A673 (cell line): ENCODE results near the gene SOX6. TPM values are rescaled to one million over a fixed set of nuclear protein-coding genes. Genes with fewer than 3 reads are reported as not detected.
A peak's percentile ranks its signal among the peaks of the same experiment; 100 is the strongest.

Experiments
- BruUV-seq: library from RNA; stranded (reverse); fragments of 400-500 nt; replicated peaks from 2 replicates; lab custom pipeline; 2021; lab: Mats Ljungman, UMichigan
- CTCF ChIA-PET: fragments of 300-600 bp; sonication (Branson Sonifier 250); formaldehyde crosslinking; loops from one replicate; lab custom pipeline; 2022; ENCODE audit warnings: antibody characterized with exemption; lab: Charles Lee
- POLR2A ChIA-PET: fragments of 300-600 bp; sonication (Branson Sonifier 250); formaldehyde crosslinking; loops from one replicate; lab custom pipeline; 2022; ENCODE audit warnings: antibody characterized with exemption; ENCODE audit not compliant: low non-redundant PET; lab: Charles Lee
- DNase-seq: peaks from one replicate; pipeline ENCODE4 v3.0.0-alpha.2; 2015; ENCODE audit warnings: low spot score
- H3K27ac ChIP-seq: fragments of 200-600 bp; sonication (generic); 2 replicates; pipeline ENCODE4 v1.5.1; 2016; ENCODE audit warnings: mixed run types, low read depth, mild to moderate bottlenecking, mixed read lengths, antibody characterized with exemption, low read length; ENCODE audit not compliant: poor library complexity, severe bottlenecking
- H3K27me3 ChIP-seq: fragments of 200-600 bp; sonication (generic); replicated peaks from 2 replicates; pipeline ENCODE4 v1.6.1; 2017; ENCODE audit warnings: mixed run types, low read depth, mild to moderate bottlenecking, mixed read lengths, antibody characterized with exemption, low read length; ENCODE audit not compliant: insufficient read depth, poor library complexity
- H3K36me3 ChIP-seq: fragments of 200-600 bp; sonication (generic); 2 replicates; pipeline ENCODE4 v1.6.1; 2016; ENCODE audit warnings: mixed run types, mild to moderate bottlenecking, mixed read lengths, antibody characterized with exemption, low read length; ENCODE audit not compliant: insufficient read depth, poor library complexity, severe bottlenecking
- H3K4me1 ChIP-seq: fragments of 200-600 bp; sonication (generic); 2 replicates; pipeline ENCODE4 v1.6.1; 2017; ENCODE audit warnings: mixed run types, mild to moderate bottlenecking, mixed read lengths, antibody characterized with exemption, low read length; ENCODE audit not compliant: insufficient read depth, poor library complexity, severe bottlenecking
- H3K4me3 ChIP-seq: fragments of 200-600 bp; sonication (generic); 2 replicates; pipeline ENCODE4 v1.5.1; 2016; ENCODE audit warnings: low read depth, mixed run types, mild to moderate bottlenecking, mixed read lengths, low read length; ENCODE audit not compliant: poor library complexity, severe bottlenecking
- H3K9me3 ChIP-seq: fragments of 200-600 bp; sonication (generic); 2 replicates; pipeline ENCODE4 v1.6.1; 2016; ENCODE audit warnings: mixed run types, low read depth, mild to moderate bottlenecking, mixed read lengths, antibody characterized with exemption, low read length; ENCODE audit not compliant: poor library complexity, severe bottlenecking
- EZH2 ChIP-seq: fragments of 200-600 bp; sonication (generic); IDR thresholded peaks from 2 replicates; pipeline ENCODE4 v1.6.1; 2017; ENCODE audit warnings: borderline replicate concordance, low read depth, mild to moderate bottlenecking, mixed read lengths, antibody characterized with exemption, low read length; ENCODE audit not compliant: poor library complexity, severe bottlenecking
- intact Hi-C: fragments of 100-400 bp; cut with micrococcal nuclease; formaldehyde crosslinking; loops from one replicate; pipeline ENCODE4 v1.10.0; 2022; ENCODE audit not compliant: unreplicated experiment
- total RNA-seq: library from RNA; stranded (reverse); gene quantifications from 2 replicates; pipeline ENCODE4 v1.2.3, GENCODE V29; 2021
- TF ChIP-seq, protein P1 (sequence below): fragments of 300-800, 200-600 bp; sonication (generic); conservative IDR thresholded peaks from 2 replicates; pipeline ENCODE4 v1.5.1; 2017; ENCODE audit warnings: low read depth, mild to moderate bottlenecking, antibody characterized with exemption, low read length, moderate library complexity, mixed read lengths

The SOX6 gene
- total RNA-seq, 1 experiment from 2014 or later, result 27.5 TPM

- Histone ChIP-seq H3K4me3 (no peak overlapping the region), H3K27me3 (no peaks in the 10 kb centered on the region), H3K4me1 (peaks cover 71% of the 10 kb centered on the region), H3K27ac (peak overlapping the region; percentile 83), H3K9me3 (no peaks in the 10 kb centered on the region), H3K36me3 (no peaks in the 10 kb centered on the region)
- POLR2A ChIA-PET, result interaction anchor here (0.7 kb wide), 2 partner anchors 165 to 728 kb away, joined by 3 to 4 read pairs; no protein-coding TSS in a partner anchor
- intact Hi-C loops, result loop anchor here (2.0 kb wide), 1 partner anchor 257 kb away; no protein-coding TSS in a partner anchor
- CTCF ChIA-PET, result no interaction called here
- no peak for DNase-seq
- BruUV-seq, result no TSS peak
- TF ChIP-seq EZH2, result no peak
- TF ChIP-seq, protein P1, sequence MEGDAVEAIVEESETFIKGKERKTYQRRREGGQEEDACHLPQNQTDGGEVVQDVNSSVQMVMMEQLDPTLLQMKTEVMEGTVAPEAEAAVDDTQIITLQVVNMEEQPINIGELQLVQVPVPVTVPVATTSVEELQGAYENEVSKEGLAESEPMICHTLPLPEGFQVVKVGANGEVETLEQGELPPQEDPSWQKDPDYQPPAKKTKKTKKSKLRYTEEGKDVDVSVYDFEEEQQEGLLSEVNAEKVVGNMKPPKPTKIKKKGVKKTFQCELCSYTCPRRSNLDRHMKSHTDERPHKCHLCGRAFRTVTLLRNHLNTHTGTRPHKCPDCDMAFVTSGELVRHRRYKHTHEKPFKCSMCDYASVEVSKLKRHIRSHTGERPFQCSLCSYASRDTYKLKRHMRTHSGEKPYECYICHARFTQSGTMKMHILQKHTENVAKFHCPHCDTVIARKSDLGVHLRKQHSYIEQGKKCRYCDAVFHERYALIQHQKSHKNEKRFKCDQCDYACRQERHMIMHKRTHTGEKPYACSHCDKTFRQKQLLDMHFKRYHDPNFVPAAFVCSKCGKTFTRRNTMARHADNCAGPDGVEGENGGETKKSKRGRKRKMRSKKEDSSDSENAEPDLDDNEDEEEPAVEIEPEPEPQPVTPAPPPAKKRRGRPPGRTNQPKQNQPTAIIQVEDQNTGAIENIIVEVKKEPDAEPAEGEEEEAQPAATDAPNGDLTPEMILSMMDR, result no peak
Observed at GRCh38 chr11:16350125-16350524, 6.2 kb downstream of the SOX6 start.

GRCh38 chr11:16347928-16348685, 8.2 kb downstream of the SOX6 start:
- no peaks in the 10 kb centered on the region for H3K36me3 ChIP-seq
- BruUV-seq, result no TSS peak
- peak; percentile 49 for DNase-seq
- intact Hi-C loops, result loop anchor here (2.0 kb wide), 1 partner anchor 327 kb away; no protein-coding TSS in a partner anchor
- no peak overlapping the region for H3K4me3 ChIP-seq
- H3K9me3 ChIP-seq, result no peaks in the 10 kb centered on the region
- CTCF ChIA-PET, result no interaction called here
- POLR2A ChIA-PET, result no interaction called here
- no peaks in the 10 kb centered on the region for H3K27me3 ChIP-seq
- H3K27ac ChIP-seq, result peak overlapping the region; percentile 80
- TF ChIP-seq EZH2, result no peak
- TF ChIP-seq, protein P1, result no peak
- H3K4me1 ChIP-seq, result peaks cover 78% of the 10 kb centered on the region

- ChIA-PET POLR2A (no interaction called here), CTCF (no interaction called here)
- no TSS peak for BruUV-seq
- no peak for TF ChIP-seq EZH2
- TF ChIP-seq, protein P1, result no peak
- H3K27ac ChIP-seq, result peak overlapping the region; percentile 77
- DNase-seq, result peak; percentile 49
- peaks cover 75% of the 10 kb centered on the region for H3K4me1 ChIP-seq
- H3K9me3 ChIP-seq, result no peaks in the 10 kb centered on the region
- no peaks in the 10 kb centered on the region for H3K27me3 ChIP-seq
- intact Hi-C loops, result no loop called here
- H3K4me3 ChIP-seq, result no peak overlapping the region
- H3K36me3 ChIP-seq, result no peaks in the 10 kb centered on the region
Observed at GRCh38 chr11:16346975-16347374, 9.4 kb downstream of the SOX6 start.
